Erythroblast (primary cell): Measurements from ENCODE around the gene CCNF.

ENCODE experiments used
- GATA1 ChIP-seq: IDR thresholded peaks from 2 replicates; pipeline ENCODE4 v1.6.1; 2011; ENCODE audit warnings: low read depth, mild to moderate bottlenecking, control low read depth, low read length, moderate library complexity
- POLR2A ChIP-seq: IDR thresholded peaks from 2 replicates; pipeline ENCODE4 v1.6.1; 2011; ENCODE audit warnings: mild to moderate bottlenecking, low read length

DNA sequence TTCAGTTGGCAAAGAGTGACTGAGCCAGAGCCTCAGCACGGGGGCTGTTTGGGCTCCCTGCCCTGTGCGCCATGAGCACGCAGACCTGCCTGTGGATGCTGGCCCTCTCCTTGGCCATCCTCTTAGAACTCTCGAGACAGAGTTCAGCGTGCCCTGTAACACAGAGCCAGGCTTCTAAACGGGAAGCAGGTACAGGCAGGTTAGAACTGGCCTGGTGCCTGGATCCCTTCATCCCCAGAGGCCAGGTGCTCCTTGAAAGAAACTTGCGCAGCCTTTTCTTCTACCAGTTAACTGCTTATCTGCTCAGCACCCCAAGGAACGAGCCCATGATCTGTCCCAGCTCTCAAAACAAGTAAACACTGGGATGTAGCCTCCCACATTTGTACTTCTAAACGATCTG is 6.9 kb downstream of the CCNF start:
- no peak for TF ChIP-seq POLR2A
- TF ChIP-seq GATA1 = no peak
